ENCODE results near the gene LMTK2.

DNA sequence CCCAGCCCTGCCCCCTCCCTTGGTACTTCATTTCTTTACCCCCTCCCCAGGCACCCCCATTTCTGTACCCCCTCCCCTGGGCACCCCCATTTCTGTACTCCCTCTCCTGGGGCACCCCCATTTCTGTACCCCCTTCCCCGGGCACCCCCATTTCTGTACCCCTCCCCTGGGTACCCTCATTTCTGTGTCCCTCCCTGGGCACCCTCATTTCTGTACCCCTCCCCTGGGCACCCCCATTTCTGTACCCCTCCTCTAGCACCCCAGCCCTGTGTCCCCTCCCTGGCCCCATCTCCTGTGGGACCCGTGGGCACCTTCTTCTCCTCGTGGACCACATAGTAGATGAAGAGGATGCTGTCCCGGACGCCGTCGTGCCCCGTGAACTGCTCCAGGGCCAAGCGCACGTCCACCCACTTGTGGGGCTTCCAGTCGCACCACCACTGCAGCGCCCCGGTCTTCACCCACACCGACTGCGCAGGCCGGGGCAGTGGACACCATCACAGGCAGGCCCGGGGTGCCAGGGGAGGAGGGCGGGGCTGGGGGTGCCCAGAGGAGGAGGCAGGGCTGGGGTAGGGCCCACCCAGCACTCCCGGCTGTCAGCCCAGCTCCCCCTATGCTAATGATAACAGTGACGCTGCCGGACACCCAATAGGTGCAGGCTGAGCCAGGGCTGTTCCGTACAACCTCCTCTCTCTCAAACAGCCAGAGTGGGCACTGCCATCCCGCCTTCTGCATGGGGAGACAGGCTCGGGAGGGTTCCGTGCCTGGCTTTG is 125.0 kb downstream of the LMTK2 start:
- TF ChIP-seq CTCF (conservative IDR thresholded peaks at IDR 0.05) = no peak
- TF ChIP-seq EZH2 (IDR thresholded peaks at IDR 0.05; ENCODE audit: low read depth) = no peak

All from PC-9 (cell line).